NCI-H1436 (cell line): ENCODE measurements around the gene TOPBP1.
"Not testable (repeated sequence)": the region's sequence is repeated elsewhere in the genome, so short reads cannot be mapped to it uniquely, and the experiment has no call there.

Experiments used
- DNase-seq: peaks from one replicate; lab custom pipeline; 2025; lab: John Stamatoyannopoulos, UW

The TOPBP1 gene

DNA sequence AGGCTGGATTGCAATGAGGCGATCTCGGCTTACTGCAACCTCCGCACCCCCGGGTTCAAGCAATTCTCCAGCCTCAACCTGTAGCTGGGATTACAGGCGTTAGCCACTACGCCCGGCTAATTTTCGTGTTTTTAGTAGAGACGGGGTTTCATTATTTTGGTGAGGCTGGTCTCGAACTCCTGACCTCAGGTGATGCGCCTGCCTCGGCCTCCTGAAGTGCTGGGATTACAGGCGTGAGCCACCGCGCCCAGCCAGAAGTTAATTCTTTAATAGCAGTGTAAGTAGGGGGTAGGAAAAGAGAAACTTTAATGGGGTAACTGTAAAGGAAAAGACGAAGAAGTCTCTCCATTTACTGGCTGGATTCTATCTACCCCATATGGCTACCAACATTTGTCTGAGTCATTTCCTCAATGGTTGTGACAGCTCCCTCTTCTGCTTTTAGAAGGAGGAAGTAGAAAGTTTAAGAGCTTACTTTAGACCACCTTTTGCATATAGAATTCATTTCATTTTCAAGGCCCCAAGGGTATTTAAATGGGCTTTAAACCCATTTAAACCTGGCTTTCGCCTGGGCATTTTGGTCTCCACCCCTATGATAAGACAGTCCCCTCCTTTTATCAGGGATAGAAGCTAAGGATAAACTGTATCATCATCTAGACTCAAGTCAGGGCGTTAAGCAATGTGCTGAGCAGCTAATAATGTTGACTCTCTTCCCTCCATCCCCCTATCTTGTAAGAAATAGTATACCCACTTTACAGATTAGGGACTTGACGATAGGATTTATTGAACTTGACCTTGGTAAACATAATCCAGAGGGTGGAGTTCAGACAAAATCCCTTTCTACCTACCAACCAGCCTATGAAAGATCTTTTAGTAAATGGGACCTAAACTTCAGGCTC is 89.3 kb downstream of the TOPBP1 start:
- DNase-seq = no peak

DNA sequence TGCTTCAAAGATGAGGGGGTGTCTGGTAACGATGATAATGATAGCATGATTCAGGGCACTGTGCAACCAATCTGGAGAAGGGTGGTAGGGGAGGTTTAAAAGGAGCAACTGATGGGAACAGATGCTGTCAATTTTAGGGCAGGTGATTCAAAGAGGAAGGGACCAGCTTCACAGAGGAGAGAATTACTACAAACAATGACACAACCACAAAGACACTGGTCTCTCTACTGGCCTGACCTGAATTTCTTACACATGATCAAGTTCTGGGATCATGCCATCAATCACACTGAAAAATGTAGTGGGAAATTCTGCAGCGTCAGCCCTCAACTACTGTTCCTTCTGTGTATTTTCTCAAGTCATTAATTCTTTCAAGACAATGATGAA is 90.8 kb downstream of the TOPBP1 start:
- DNase-seq = no peak

DNA sequence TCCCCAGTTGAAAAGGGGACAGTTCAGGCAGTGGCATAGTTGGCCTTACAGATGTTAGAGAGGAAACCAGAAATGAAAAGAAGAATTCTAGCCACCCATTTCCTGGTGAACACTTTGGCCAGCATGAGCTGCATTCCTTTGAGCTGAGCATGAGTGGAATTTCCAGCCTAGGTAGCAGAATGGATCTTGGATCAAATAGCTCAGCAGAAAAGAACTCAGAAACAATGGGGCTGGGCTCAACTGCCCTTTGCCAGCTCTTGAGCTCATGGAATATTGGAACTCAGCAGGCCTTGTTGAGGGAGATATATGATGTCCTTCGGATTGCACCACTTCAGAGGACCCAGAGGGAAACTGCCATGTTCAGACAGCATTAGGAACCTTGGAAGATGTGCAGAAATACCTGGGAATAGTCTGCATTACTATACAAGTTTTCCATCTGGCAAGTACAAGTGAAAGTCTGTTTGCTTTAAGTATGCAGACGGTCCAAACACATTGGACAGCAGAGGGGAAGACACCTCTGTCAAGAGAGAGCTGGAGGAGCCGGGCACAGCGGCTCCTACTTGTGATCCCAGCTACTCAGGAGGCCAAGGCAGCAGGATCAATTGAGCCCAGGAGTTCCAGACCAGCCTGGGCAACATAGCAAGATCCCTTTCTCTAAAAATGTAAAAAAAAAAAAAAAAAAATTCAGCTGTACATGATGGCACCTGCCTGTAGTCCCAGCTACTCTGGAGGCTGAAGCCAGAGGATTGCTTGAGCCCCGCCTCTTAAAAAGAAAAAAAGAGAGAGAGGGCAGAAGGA is 91.4 kb downstream of the TOPBP1 start:
- DNase-seq = no peak

DNA sequence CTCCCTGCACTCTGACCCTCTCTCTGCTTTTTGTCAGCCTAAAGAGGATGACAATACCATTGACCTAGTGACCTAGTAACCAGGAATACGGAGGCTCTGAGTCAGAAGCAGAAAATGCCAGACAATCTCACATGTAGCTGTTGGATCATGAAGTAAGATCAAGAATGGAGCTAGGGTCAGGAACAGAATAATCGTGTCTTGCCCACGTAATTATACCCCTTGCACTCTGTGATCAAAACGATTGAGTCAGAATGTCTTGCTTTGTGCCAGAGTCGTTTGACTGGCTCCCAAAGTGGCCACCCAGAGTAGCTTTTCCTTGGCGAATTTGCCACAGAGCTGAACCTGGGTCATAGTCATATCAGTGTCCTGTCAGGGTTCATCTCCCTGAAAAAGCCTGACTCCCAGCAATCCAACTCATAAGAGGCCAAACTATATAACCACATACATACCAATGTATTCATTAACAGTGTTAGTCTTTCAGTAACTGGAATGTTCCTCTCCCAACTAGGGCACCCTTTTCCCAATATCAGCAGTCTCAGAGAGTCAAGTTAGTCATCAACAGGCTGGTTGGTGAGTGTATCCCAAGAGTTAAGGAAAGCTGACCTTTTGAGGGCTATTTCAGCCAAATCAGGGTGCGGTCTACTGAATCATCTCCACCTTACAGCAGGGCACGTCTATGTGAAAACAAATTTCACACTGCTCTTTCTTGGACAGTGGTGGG is 93.3 kb downstream of the TOPBP1 start:
- no peak for DNase-seq

GRCh38 chr3:133563816-133564215 is 97.9 kb downstream of the TOPBP1 start:
- no peak for DNase-seq

- DNase-seq = no peak
Measured at GRCh38 chr3:133563186-133563591, 98.6 kb downstream of the TOPBP1 start.

DNA sequence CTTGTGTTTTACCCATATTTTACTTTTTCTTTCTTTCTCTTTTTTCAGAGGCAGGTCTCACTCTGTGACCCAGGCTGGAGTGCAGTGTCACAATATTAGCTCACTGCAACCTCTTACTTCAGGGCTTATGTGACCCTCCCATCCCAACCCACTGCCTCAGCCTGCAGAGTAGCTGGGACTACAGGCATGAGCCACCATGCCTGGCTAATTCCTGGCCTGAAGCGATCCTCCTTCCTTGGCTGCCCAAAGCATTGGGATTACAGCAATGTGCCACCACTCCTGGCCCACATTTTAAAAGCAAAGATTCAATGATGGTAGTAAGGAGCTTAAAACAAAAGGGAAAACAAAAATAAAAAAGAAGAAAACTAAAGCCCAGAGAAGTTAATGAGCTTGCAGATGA is 99.4 kb downstream of the TOPBP1 start:
- DNase-seq = no peak

DNA sequence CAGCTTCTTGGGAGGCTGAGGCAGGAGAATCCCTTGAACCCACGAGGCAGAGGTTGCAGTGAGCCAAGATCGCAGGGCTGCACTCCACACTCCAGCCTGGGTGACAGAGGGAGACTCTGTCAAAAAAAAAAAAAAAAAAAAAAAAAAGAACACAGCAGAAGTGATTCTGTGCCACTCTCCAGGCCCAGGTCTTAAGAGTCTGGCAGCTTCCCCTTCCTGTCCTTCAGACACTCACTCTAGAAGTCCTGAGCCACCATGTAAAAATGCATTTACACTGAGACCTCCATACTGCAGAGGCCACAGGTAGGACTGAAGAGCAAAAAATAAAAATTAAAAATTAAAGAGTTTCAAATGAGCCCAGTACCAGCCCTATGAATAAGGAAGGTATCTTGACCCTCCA is 100.1 kb downstream of the TOPBP1 start:
- DNase-seq = no peak

GRCh38 chr3:133551589-133551988 is 110.2 kb downstream of the TOPBP1 start:
- DNase-seq = not testable (repeated sequence)
